ENCODE data around the gene ZMIZ2. TPM values are rescaled to one million over a fixed set of nuclear protein-coding genes. Genes with fewer than 3 reads are reported as not detected.
"Not testable (repeated sequence)": the region's sequence is repeated elsewhere in the genome, so short reads cannot be mapped to it uniquely, and the experiment has no call there.

Gene ZMIZ2
- total RNA-seq, result 100 to 1,000 TPM; 108 to 133 TPM

- Mint-ChIP-seq H3K27ac (peak within 1 kb of the TSS; percentile 73 to 86), H3K27me3 (no peaks in the 10 kb centered on the region), H3K9me3 (no peaks in the 10 kb centered on the region), H3K4me1 (ENCODE audit: low read depth in 2 of 2) (peaks cover 33 to 36% of the 10 kb centered on the region in 2 donors), H3K4me3 (peak within 1 kb of the TSS; percentile 90), H3K36me3 (no peaks in the 10 kb centered on the region)
- ATAC-seq (peak; percentile 95), DNase-seq (ENCODE audit: low spot score) (peak; percentile 94)
These were observed at the start of gene ZMIZ2 for GRCh38 chr7:44748045-44748947. Gene ZMIZ2 (plus strand): TSS chr7:44748847. CDS start chr7:44756250, 7,403 bp downstream.

- H3K27me3 Mint-ChIP-seq; H3K27ac Mint-ChIP-seq; DNase-seq (ENCODE audit: low spot score); H3K4me3 Mint-ChIP-seq; ATAC-seq; H3K36me3 Mint-ChIP-seq; H3K4me1 Mint-ChIP-seq (ENCODE audit: low read depth in 2 of 2); H3K9me3 Mint-ChIP-seq: not testable (repeated sequence)
These were observed 49.0 kb upstream of the ZMIZ2 start for GRCh38 chr7:44699598-44699997.

- peaks cover 1% of the 10 kb centered on the region for H3K36me3 Mint-ChIP-seq
- peak overlapping the region in 1 of 2 donors; percentile 38 for H3K27ac Mint-ChIP-seq
- no peaks in the 10 kb centered on the region for H3K4me1 Mint-ChIP-seq (ENCODE audit: low read depth in 2 of 2)
- no peaks in the 10 kb centered on the region for H3K27me3 Mint-ChIP-seq
- ATAC-seq, result peak; percentile 36 to 52
- H3K4me3 Mint-ChIP-seq, result no peak overlapping the region
- no peaks in the 10 kb centered on the region for H3K9me3 Mint-ChIP-seq
- no peak for DNase-seq (ENCODE audit: low spot score)
These were observed 48.3 kb upstream of the ZMIZ2 start for GRCh38 chr7:44700322-44700721.

GRCh38 chr7:44703391-44703790 lies 45.3 kb upstream of the ZMIZ2 start:
- H3K4me3 Mint-ChIP-seq; H3K4me1 Mint-ChIP-seq (ENCODE audit: low read depth in 2 of 2); H3K9me3 Mint-ChIP-seq; ATAC-seq; H3K27me3 Mint-ChIP-seq; H3K36me3 Mint-ChIP-seq; H3K27ac Mint-ChIP-seq; DNase-seq (ENCODE audit: low spot score): not testable (repeated sequence)

- no peaks in the 10 kb centered on the region for H3K4me1 Mint-ChIP-seq (ENCODE audit: low read depth in 2 of 2)
- H3K27ac Mint-ChIP-seq, result no peak overlapping the region
- H3K27me3 Mint-ChIP-seq, result no peaks in the 10 kb centered on the region
- H3K4me3 Mint-ChIP-seq, result no peak overlapping the region
- ATAC-seq, result no peak
- no peak for DNase-seq (ENCODE audit: low spot score)
- no peaks in the 10 kb centered on the region for H3K9me3 Mint-ChIP-seq
- H3K36me3 Mint-ChIP-seq, result peaks cover 5% of the 10 kb centered on the region
These were observed 44.7 kb upstream of the ZMIZ2 start for GRCh38 chr7:44703921-44704320.

- H3K27ac Mint-ChIP-seq, result no peak overlapping the region
- DNase-seq (ENCODE audit: low spot score) (no peak), ATAC-seq (no peak)
- no peaks in the 10 kb centered on the region for H3K27me3 Mint-ChIP-seq
- H3K9me3 Mint-ChIP-seq, result no peaks in the 10 kb centered on the region
- peaks cover 5% of the 10 kb centered on the region for H3K36me3 Mint-ChIP-seq
- no peak overlapping the region for H3K4me3 Mint-ChIP-seq
- peaks cover 0 to 3% of the 10 kb centered on the region in 2 donors for H3K4me1 Mint-ChIP-seq (ENCODE audit: low read depth in 2 of 2)
These were observed 43.2 kb upstream of the ZMIZ2 start for GRCh38 chr7:44705434-44705833.

GRCh38 chr7:44706788-44707557 lies 41.7 kb upstream of the ZMIZ2 start:
- Mint-ChIP-seq H3K27me3 (no peaks in the 10 kb centered on the region), H3K4me3 (no peak overlapping the region), H3K27ac (no peak overlapping the region), H3K9me3 (no peaks in the 10 kb centered on the region), H3K4me1 (ENCODE audit: low read depth in 2 of 2) (peaks cover 0 to 6% of the 10 kb centered on the region in 2 donors), H3K36me3 (peaks cover 5% of the 10 kb centered on the region)
- DNase-seq (ENCODE audit: low spot score) (no peak), ATAC-seq (no peak)

GRCh38 chr7:44707558-44708230 lies 41.0 kb upstream of the ZMIZ2 start:
- H3K9me3 Mint-ChIP-seq, result no peaks in the 10 kb centered on the region
- peaks cover 0 to 8% of the 10 kb centered on the region in 2 donors for H3K4me1 Mint-ChIP-seq (ENCODE audit: low read depth in 2 of 2)
- ATAC-seq (peak in 1 of 2 donors; percentile 5), DNase-seq (ENCODE audit: low spot score) (no peak)
- peaks cover 5% of the 10 kb centered on the region for H3K36me3 Mint-ChIP-seq
- H3K27me3 Mint-ChIP-seq, result no peaks in the 10 kb centered on the region
- H3K4me3 Mint-ChIP-seq, result no peak overlapping the region
- H3K27ac Mint-ChIP-seq, result no peak overlapping the region

GRCh38 chr7:44709011-44709915 lies 39.4 kb upstream of the ZMIZ2 start:
- Mint-ChIP-seq H3K4me1 (ENCODE audit: low read depth in 2 of 2) (peaks cover 0 to 8% of the 10 kb centered on the region in 2 donors), H3K4me3 (no peak overlapping the region), H3K9me3 (no peaks in the 10 kb centered on the region), H3K27me3 (no peaks in the 10 kb centered on the region), H3K27ac (peak overlapping the region in 1 of 2 donors; percentile 47), H3K36me3 (peaks cover 5% of the 10 kb centered on the region)
- no peak for ATAC-seq
- DNase-seq (ENCODE audit: low spot score), result no peak

GRCh38 chr7:44709945-44710596 lies 38.6 kb upstream of the ZMIZ2 start:
- ATAC-seq, result no peak
- H3K9me3 Mint-ChIP-seq, result no peaks in the 10 kb centered on the region
- peaks cover 0 to 8% of the 10 kb centered on the region in 2 donors for H3K4me1 Mint-ChIP-seq (ENCODE audit: low read depth in 2 of 2)
- no peaks in the 10 kb centered on the region for H3K27me3 Mint-ChIP-seq
- peak overlapping the region in 1 of 2 donors; percentile 47 for H3K27ac Mint-ChIP-seq
- DNase-seq (ENCODE audit: low spot score), result no peak
- H3K4me3 Mint-ChIP-seq, result no peak overlapping the region
- peaks cover 5% of the 10 kb centered on the region for H3K36me3 Mint-ChIP-seq

GRCh38 chr7:44711528-44711927 lies 37.1 kb upstream of the ZMIZ2 start:
- H3K36me3 Mint-ChIP-seq, result no peaks in the 10 kb centered on the region
- H3K27ac Mint-ChIP-seq, result peak overlapping the region in 1 of 2 donors; percentile 68
- H3K4me1 Mint-ChIP-seq (ENCODE audit: low read depth in 2 of 2), result peaks cover 0 to 8% of the 10 kb centered on the region in 2 donors
- no peak overlapping the region for H3K4me3 Mint-ChIP-seq
- no peaks in the 10 kb centered on the region for H3K9me3 Mint-ChIP-seq
- DNase-seq (ENCODE audit: low spot score) (no peak), ATAC-seq (no peak)
- no peaks in the 10 kb centered on the region for H3K27me3 Mint-ChIP-seq

GRCh38 chr7:44712012-44712411 lies 36.6 kb upstream of the ZMIZ2 start:
- H3K27ac Mint-ChIP-seq, result no peak overlapping the region
- H3K4me3 Mint-ChIP-seq, result no peak overlapping the region
- H3K4me1 Mint-ChIP-seq (ENCODE audit: low read depth in 2 of 2), result peaks cover 0 to 8% of the 10 kb centered on the region in 2 donors
- no peaks in the 10 kb centered on the region for H3K36me3 Mint-ChIP-seq
- ATAC-seq (no peak), DNase-seq (ENCODE audit: low spot score) (no peak)
- H3K9me3 Mint-ChIP-seq, result no peaks in the 10 kb centered on the region
- no peaks in the 10 kb centered on the region for H3K27me3 Mint-ChIP-seq
